Activated CD4-positive, alpha-beta T cell treated with anti-CD3 and anti-CD28 coated beads, Interleukin-2, Interleukin-6, amounts not matched to agents 100 ng/mL and 50 ng/mL, durations not matched to agents 16 hours and 8 hours (primary cell): Measurements from ENCODE around the gene ACYP1.

ENCODE experiments used
- DNase-seq: peaks from one replicate; pipeline ENCODE4 v3.0.0-alpha.2; 2020

ACYP1 gene

GRCh38 chr14:75040507-75040906 lies 23.3 kb downstream of the ACYP1 start:
- no peak for DNase-seq

- DNase-seq, result no peak
Measured at GRCh38 chr14:75032939-75033338, 30.9 kb downstream of the ACYP1 start.

- DNase-seq, result no peak
Measured at GRCh38 chr14:75030147-75030546, 33.7 kb downstream of the ACYP1 start.

- DNase-seq, result no peak
Measured at GRCh38 chr14:75025876-75026275, 37.9 kb downstream of the ACYP1 start.

GRCh38 chr14:75025082-75025481 lies 38.7 kb downstream of the ACYP1 start:
- no peak for DNase-seq

GRCh38 chr14:75023108-75023507 lies 40.7 kb downstream of the ACYP1 start:
- DNase-seq, result no peak

GRCh38 chr14:75022655-75023054 lies 41.2 kb downstream of the ACYP1 start:
- DNase-seq, result no peak

- no peak for DNase-seq
Measured at GRCh38 chr14:75018694-75019093, 45.1 kb downstream of the ACYP1 start.

- DNase-seq, result no peak
Measured at GRCh38 chr14:75016815-75017214, 47.0 kb downstream of the ACYP1 start.

- DNase-seq, result no peak
Measured at GRCh38 chr14:75015496-75015895, 48.3 kb downstream of the ACYP1 start.

- no peak for DNase-seq
Measured at GRCh38 chr14:75013290-75013689, 50.5 kb downstream of the ACYP1 start.

GRCh38 chr14:75011356-75011994 lies 52.3 kb downstream of the ACYP1 start:
- peak; percentile 35 for DNase-seq

GRCh38 chr14:75010472-75011093 lies 53.2 kb downstream of the ACYP1 start:
- DNase-seq, result no peak

- no peak for DNase-seq
Measured at GRCh38 chr14:75009176-75009575, 54.6 kb downstream of the ACYP1 start.

- no peak for DNase-seq
Measured at GRCh38 chr14:75005357-75005756, 58.5 kb downstream of the ACYP1 start.

- DNase-seq, result no peak
Measured at GRCh38 chr14:75003250-75004027, 60.4 kb downstream of the ACYP1 start.
